Coronary artery (tissue), 2 donors: ENCODE measurements around the gene PANX2.
A peak's percentile ranks its signal among the peaks of the same experiment; 100 is the strongest.

Experiments
- DNase-seq: peaks from one replicate; pipeline ENCODE4 v3.0.0-alpha.2; 2017; ENCODE audit warnings: low spot score
- H3K27ac ChIP-seq, 2 donors: fragments of 200-600 bp; sonication (generic); one replicate each; pipeline ENCODE4 v1.5.1; 2016 to 2019
- H3K4me3 ChIP-seq: fragments of 200-600 bp; sonication (generic); 2 replicates; pipeline ENCODE4 v1.5.1; 2016; ENCODE audit warnings: mild to moderate bottlenecking, moderate library complexity
- CTCF ChIP-seq: fragments of 200-600 bp; sonication (generic); IDR thresholded peaks from one replicate; pipeline ENCODE4 v1.5.1; 2019; ENCODE audit warnings: antibody characterized with exemption

The PANX2 gene

GRCh38 chr22:50184004-50184901 lies 13.7 kb downstream of the PANX2 start:
- H3K4me3 ChIP-seq, result peak overlapping the region; percentile 84
- no peak for DNase-seq
- no peak for TF ChIP-seq CTCF
- H3K27ac ChIP-seq, result no peak overlapping the region

GRCh38 chr22:50184902-50185374 lies 14.4 kb downstream of the PANX2 start:
- DNase-seq, result no peak
- H3K27ac ChIP-seq, result peak overlapping the region in 1 of 2 donors; percentile 77
- H3K4me3 ChIP-seq, result peak overlapping the region; percentile 84
- no peak for TF ChIP-seq CTCF

- peak within 1 kb of the TSS; percentile 59 to 77 for H3K27ac ChIP-seq
- peak within 1 kb of the TSS; percentile 84 for H3K4me3 ChIP-seq
- DNase-seq, result peak; percentile 95
- no peak for TF ChIP-seq CTCF
Observed at GRCh38 chr22:50185375-50186087, 15.0 kb downstream of the PANX2 start, which contains the start of gene TRABD. Gene TRABD, plus strand, starts transcription at chr22:50185913. Its CDS starts 7,148 bp downstream, at chr22:50193061.

- DNase-seq, result no peak
- Histone ChIP-seq H3K27ac (peak overlapping the region; percentile 59 to 77), H3K4me3 (peak overlapping the region; percentile 84)
- TF ChIP-seq CTCF, result no peak
Observed at GRCh38 chr22:50186181-50186714, 15.7 kb downstream of the PANX2 start.

- H3K4me3 ChIP-seq, result peak overlapping the region; percentile 84
- H3K27ac ChIP-seq, result peak overlapping the region in 1 of 2 donors; percentile 77
- DNase-seq, result no peak
- TF ChIP-seq CTCF, result no peak
Observed at GRCh38 chr22:50186761-50187523, 16.4 kb downstream of the PANX2 start.

- Histone ChIP-seq H3K4me3 (no peak overlapping the region), H3K27ac (no peak overlapping the region)
- no peak for TF ChIP-seq CTCF
- DNase-seq, result no peak
Observed at GRCh38 chr22:50188356-50188755, 17.8 kb downstream of the PANX2 start.
